ENCODE measurements around the gene CDYL2. TPM values are rescaled to one million over a fixed set of nuclear protein-coding genes. Genes with fewer than 3 reads are reported as not detected.

The CDYL2 gene
- total and polyA plus RNA-seq, 2 donors (not counting 3 experiments of a cell fraction or from before 2014, with no cell fraction given) = 7.1 to 71.3 TPM

GRCh38 chr16:80707686-80708085, 96.7 kb downstream of the CDYL2 start:
- no TSS peak for BruUV-seq (replicated peaks)
- intact Hi-C loops (cut with micrococcal nuclease) = no loop called here

GRCh38 chr16:80705596-80705995, 98.8 kb downstream of the CDYL2 start:
- TF ChIP-seq JUN (IDR thresholded peaks at IDR 0.05; ENCODE audit: borderline replicate concordance, insufficient read depth, insufficient read length, low read depth) (no peak), MAX (IDR thresholded peaks at IDR 0.05; ENCODE audit: insufficient read depth, insufficient read length) (no peak), CTCF (IDR thresholded peaks at IDR 0.05; ENCODE audit: extremely low read depth in 1 of 2, insufficient read depth in 1 of 2, low read depth in 1 of 2, low read length in 2 of 2) (no peak), GATA2 (IDR thresholded peaks at IDR 0.05; ENCODE audit: insufficient read depth, insufficient read length, low read depth, low read length) (no peak), POLR2AphosphoS5 (IDR thresholded peaks at IDR 0.05; ENCODE audit: insufficient read depth, low read depth, low read length) (no peak), FOS (IDR thresholded peaks at IDR 0.05; ENCODE audit: borderline replicate concordance, insufficient read depth, low read length) (no peak), POLR2A (IDR thresholded peaks at IDR 0.05; ENCODE audit: low read depth, low read length) (no peak), EZH2 (IDR thresholded peaks at IDR 0.05; ENCODE audit: borderline replicate concordance, low read depth, low read length, severe bottlenecking) (no peak), MYC (IDR thresholded peaks at IDR 0.05; ENCODE audit: low read depth, low read length) (no peak)
- BruUV-seq (replicated peaks) = no TSS peak

More at GRCh38 chr16:80707686-80708085, 96.7 kb downstream of the CDYL2 start:
- POLR2A ChIA-PET = no interaction called here
- Histone ChIP-seq H3K4me3 (replicated peaks in 1 of 3; ENCODE audit: insufficient read depth in 1 of 3, low read depth in 1 of 3, low read length in 3 of 3) (no peak overlapping the region), H2AFZ (ENCODE audit: low read depth, low read length) (no peak overlapping the region), H3K9me3 (replicated peaks; ENCODE audit: control insufficient read depth, insufficient read depth, low read length) (no peaks in the 10 kb centered on the region), H4K20me1 (replicated peaks; ENCODE audit: control insufficient read depth, extremely low read depth, insufficient read depth, low read length) (peaks cover 2% of the 10 kb centered on the region), H3K4me2 (ENCODE audit: insufficient read depth, low read length) (no peak overlapping the region), H3K36me3 (ENCODE audit: control insufficient read depth in 2 of 2, extremely low read depth in 1 of 2, insufficient read depth in 2 of 2, low read length in 2 of 2) (no peaks in the 10 kb centered on the region), H3K27me3 (ENCODE audit: control insufficient read depth in 2 of 2, insufficient read depth in 2 of 2, low read length in 2 of 2) (no peaks in the 10 kb centered on the region), H3K79me2 (ENCODE audit: control insufficient read depth, insufficient read depth, low read length) (peaks cover 86% of the 10 kb centered on the region), H3K4me1 (ENCODE audit: control insufficient read depth, extremely low read depth, insufficient read depth, low read length) (no peaks in the 10 kb centered on the region), H3K27ac (ENCODE audit: insufficient read depth, low read depth, low read length) (no peak overlapping the region), H3K9ac (replicated peaks; ENCODE audit: extremely low read depth, insufficient read depth, low read length) (no peak overlapping the region), H3K9me1 (replicated peaks; ENCODE audit: control insufficient read depth, extremely low read depth, insufficient read depth, low read length) (no peaks in the 10 kb centered on the region)
- no peak for FAIRE-seq
- dilution Hi-C loops (cut with MboI; ENCODE audit: extremely low pct_ligation_motif_present, low sequenced_read_pairs) = no loop called here
- no peak for DNase-seq (ENCODE audit: low read depth, low spot score)
- TF ChIP-seq FOS (IDR thresholded peaks at IDR 0.05; ENCODE audit: borderline replicate concordance, insufficient read depth, low read length) (no peak), EZH2 (IDR thresholded peaks at IDR 0.05; ENCODE audit: borderline replicate concordance, low read depth, low read length, severe bottlenecking) (no peak), CTCF (IDR thresholded peaks at IDR 0.05; ENCODE audit: extremely low read depth in 1 of 2, insufficient read depth in 1 of 2, low read depth in 1 of 2, low read length in 2 of 2) (no peak)
- CTCF ChIA-PET = no interaction called here

More at GRCh38 chr16:80705596-80705995, 98.8 kb downstream of the CDYL2 start:
- Histone ChIP-seq H3K27ac (ENCODE audit: insufficient read depth, low read depth, low read length) (no peak overlapping the region), H4K20me1 (replicated peaks; ENCODE audit: control insufficient read depth, extremely low read depth, insufficient read depth, low read length) (peaks cover 8% of the 10 kb centered on the region), H2AFZ (ENCODE audit: low read depth, low read length) (no peak overlapping the region), H3K79me2 (ENCODE audit: control insufficient read depth, insufficient read depth, low read length) (peaks cover 90% of the 10 kb centered on the region), H3K4me2 (ENCODE audit: insufficient read depth, low read length) (no peak overlapping the region), H3K36me3 (ENCODE audit: control insufficient read depth in 2 of 2, extremely low read depth in 1 of 2, insufficient read depth in 2 of 2, low read length in 2 of 2) (no peaks in the 10 kb centered on the region), H3K9me3 (replicated peaks; ENCODE audit: control insufficient read depth, insufficient read depth, low read length) (no peaks in the 10 kb centered on the region), H3K4me3 (replicated peaks in 1 of 3; ENCODE audit: insufficient read depth in 1 of 3, low read depth in 1 of 3, low read length in 3 of 3) (no peak overlapping the region), H3K4me1 (ENCODE audit: control insufficient read depth, extremely low read depth, insufficient read depth, low read length) (no peaks in the 10 kb centered on the region), H3K9ac (replicated peaks; ENCODE audit: extremely low read depth, insufficient read depth, low read length) (no peak overlapping the region), H3K9me1 (replicated peaks; ENCODE audit: control insufficient read depth, extremely low read depth, insufficient read depth, low read length) (no peaks in the 10 kb centered on the region), H3K27me3 (ENCODE audit: control insufficient read depth in 2 of 2, insufficient read depth in 2 of 2, low read length in 2 of 2) (no peaks in the 10 kb centered on the region)
- intact Hi-C loops (cut with micrococcal nuclease) = no loop called here
- peak; percentile 31 for FAIRE-seq
- dilution Hi-C loops (cut with MboI; ENCODE audit: extremely low pct_ligation_motif_present, low sequenced_read_pairs) = no loop called here
- CTCF ChIA-PET = no interaction called here
- DNase-seq (ENCODE audit: low read depth, low spot score) = no peak
- POLR2A ChIA-PET = no interaction called here
